Measurements from ENCODE around the gene VPS33A.

Gene VPS33A

DNA sequence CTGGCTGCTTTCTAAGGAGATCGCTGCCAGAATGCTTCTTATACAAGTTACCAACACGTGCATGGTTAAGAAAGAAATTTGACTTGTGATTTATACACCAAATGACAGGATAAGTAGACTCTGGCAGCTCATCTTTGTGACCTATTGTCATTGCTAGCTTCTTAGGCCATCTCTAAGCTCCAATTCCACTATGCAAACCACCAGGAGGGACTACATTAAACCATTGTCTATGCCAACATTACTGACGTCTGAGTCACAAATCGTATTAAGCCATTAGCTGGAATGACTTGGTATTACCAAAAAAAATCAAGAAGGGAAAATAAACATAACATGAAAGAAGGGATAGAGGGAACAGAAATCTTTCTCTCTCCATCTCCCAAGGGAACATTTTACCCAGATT is 15.8 kb upstream of the VPS33A start:
- TF ChIP-seq REST (IDR thresholded peaks at IDR 0.05; ENCODE audit: insufficient read depth in 1 of 2, low read depth in 2 of 2, low read length in 2 of 2) (no peak), FOXP2 (optimal IDR thresholded peaks at IDR 0.05; ENCODE audit: borderline replicate concordance, extremely low read depth, extremely low read length, insufficient read depth) (no peak), SIN3A (IDR thresholded peaks at IDR 0.05; ENCODE audit: borderline replicate concordance, insufficient read depth, low read length) (no peak), POLR2AphosphoS5 (IDR thresholded peaks at IDR 0.05; ENCODE audit: low read depth, low read length) (no peak), TAF1 (IDR thresholded peaks at IDR 0.05; ENCODE audit: borderline replicate concordance, insufficient read depth, low read length) (no peak)

- TF ChIP-seq FOXP2 (optimal IDR thresholded peaks at IDR 0.05; ENCODE audit: borderline replicate concordance, extremely low read depth, extremely low read length, insufficient read depth) (no peak), TAF1 (IDR thresholded peaks at IDR 0.05; ENCODE audit: borderline replicate concordance, insufficient read depth, low read length) (no peak), REST (IDR thresholded peaks at IDR 0.05; ENCODE audit: insufficient read depth in 1 of 2, low read depth in 2 of 2, low read length in 2 of 2) (no peak), SIN3A (IDR thresholded peaks at IDR 0.05; ENCODE audit: borderline replicate concordance, insufficient read depth, low read length) (no peak), POLR2AphosphoS5 (IDR thresholded peaks at IDR 0.05; ENCODE audit: low read depth, low read length) (no peak)
These were observed 9.9 kb upstream of the VPS33A start for GRCh38 chr12:122276242-122276641.

GRCh38 chr12:122275459-122275858 is 9.2 kb upstream of the VPS33A start:
- TF ChIP-seq SIN3A (IDR thresholded peaks at IDR 0.05; ENCODE audit: borderline replicate concordance, insufficient read depth, low read length) (no peak), REST (IDR thresholded peaks at IDR 0.05; ENCODE audit: insufficient read depth in 1 of 2, low read depth in 2 of 2, low read length in 2 of 2) (no peak), FOXP2 (optimal IDR thresholded peaks at IDR 0.05; ENCODE audit: borderline replicate concordance, extremely low read depth, extremely low read length, insufficient read depth) (no peak), TAF1 (IDR thresholded peaks at IDR 0.05; ENCODE audit: borderline replicate concordance, insufficient read depth, low read length) (no peak), POLR2AphosphoS5 (IDR thresholded peaks at IDR 0.05; ENCODE audit: low read depth, low read length) (no peak)

- TF ChIP-seq REST (IDR thresholded peaks at IDR 0.05; ENCODE audit: insufficient read depth in 1 of 2, low read depth in 2 of 2, low read length in 2 of 2) = no peak
- TF ChIP-seq FOXP2 (optimal IDR thresholded peaks at IDR 0.05; ENCODE audit: borderline replicate concordance, extremely low read depth, extremely low read length, insufficient read depth) = no peak
- no peak for TF ChIP-seq TAF1 (IDR thresholded peaks at IDR 0.05; ENCODE audit: borderline replicate concordance, insufficient read depth, low read length)
- TF ChIP-seq POLR2AphosphoS5 (IDR thresholded peaks at IDR 0.05; ENCODE audit: low read depth, low read length) = no peak
- no peak for TF ChIP-seq SIN3A (IDR thresholded peaks at IDR 0.05; ENCODE audit: borderline replicate concordance, insufficient read depth, low read length)
These were observed 436 bp downstream of the VPS33A start for GRCh38 chr12:122265886-122266229.

GRCh38 chr12:122265476-122265875 is 818 bp downstream of the VPS33A start:
- TF ChIP-seq POLR2AphosphoS5 (IDR thresholded peaks at IDR 0.05; ENCODE audit: low read depth, low read length) (no peak), TAF1 (IDR thresholded peaks at IDR 0.05; ENCODE audit: borderline replicate concordance, insufficient read depth, low read length) (no peak), REST (IDR thresholded peaks at IDR 0.05; ENCODE audit: insufficient read depth in 1 of 2, low read depth in 2 of 2, low read length in 2 of 2) (no peak), SIN3A (IDR thresholded peaks at IDR 0.05; ENCODE audit: borderline replicate concordance, insufficient read depth, low read length) (no peak)

Measured in PFSK-1 (cell line).